T follicular helper cell (primary cell): ENCODE measurements around the gene TJP1.
"Not testable (repeated sequence)": the region's sequence is repeated elsewhere in the genome, so short reads cannot be mapped to it uniquely, and the experiment has no call there.

Experiments
- DNase-seq: peaks from one replicate; pipeline ENCODE4 v3.0.0-alpha.2; 2020; ENCODE audit warnings: low read depth

Gene TJP1

DNA sequence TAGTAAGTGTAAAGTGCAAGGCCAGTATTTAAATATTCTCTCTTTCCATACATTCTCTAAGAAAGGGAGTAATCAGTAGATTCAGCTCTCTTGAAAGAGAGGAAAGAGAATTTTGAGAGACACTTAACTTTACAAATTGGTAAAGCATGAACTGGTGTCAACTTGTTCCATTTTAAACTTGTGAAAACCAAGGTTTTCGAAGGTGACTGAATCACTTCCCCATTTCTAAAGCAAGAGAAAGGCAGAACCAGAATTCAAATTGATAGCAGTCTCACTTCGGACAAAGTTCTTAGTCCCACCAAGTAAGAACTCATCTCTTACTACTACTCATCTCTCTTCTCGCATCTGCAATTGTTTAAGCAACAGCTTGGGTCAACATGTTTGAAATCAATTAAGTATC, 22.4 kb downstream of the TJP1 start:
- DNase-seq, result no peak

DNA sequence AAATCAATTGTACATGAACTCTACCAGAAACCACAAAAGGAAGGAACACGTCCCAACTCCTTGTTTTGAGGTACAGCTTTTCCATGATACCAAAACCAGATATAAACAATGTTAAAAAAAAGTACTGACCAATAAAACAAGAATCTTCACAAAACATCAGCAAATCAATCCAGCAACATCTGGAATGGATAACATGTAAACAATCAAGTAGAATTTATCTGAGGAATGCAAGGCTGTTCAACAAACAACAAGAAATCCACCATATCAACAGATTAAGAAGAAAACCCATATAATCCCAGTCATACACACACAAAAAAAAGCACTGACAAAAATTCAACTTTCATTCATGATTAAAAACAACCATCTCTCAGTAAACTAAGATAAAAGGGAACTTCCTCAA, 26.7 kb downstream of the TJP1 start:
- DNase-seq, result no peak

GRCh38 chr15:29792426-29793159, 29.7 kb downstream of the TJP1 start:
- no peak for DNase-seq

GRCh38 chr15:29790607-29791006, 31.7 kb downstream of the TJP1 start:
- no peak for DNase-seq

- DNase-seq, result no peak
Observed at GRCh38 chr15:29789871-29790270, 32.4 kb downstream of the TJP1 start.

GRCh38 chr15:29788433-29789034, 33.7 kb downstream of the TJP1 start:
- no peak for DNase-seq

- no peak for DNase-seq
Observed at GRCh38 chr15:29787767-29788166, 34.5 kb downstream of the TJP1 start.

- no peak for DNase-seq
Observed at GRCh38 chr15:29785642-29786041, 36.6 kb downstream of the TJP1 start.

DNA sequence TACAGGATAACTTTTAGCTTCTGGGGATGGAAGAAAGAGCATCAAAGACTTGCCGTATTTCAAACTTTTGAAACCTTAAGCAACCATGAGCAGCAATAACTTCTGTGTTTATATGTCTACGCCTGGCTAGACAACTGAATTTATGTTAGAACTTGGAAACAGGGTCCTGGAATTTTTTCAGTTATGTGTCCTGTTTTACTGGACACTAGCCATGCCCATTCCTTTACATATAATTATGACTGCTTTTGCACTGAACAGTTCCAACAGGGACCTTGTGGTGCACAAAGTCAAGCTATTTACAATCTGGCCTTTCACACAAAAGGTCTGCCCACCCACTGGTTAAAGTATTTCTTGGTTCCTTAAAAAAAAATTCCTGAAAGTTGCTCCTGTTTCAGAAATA, 37.1 kb downstream of the TJP1 start:
- no peak for DNase-seq

- no peak for DNase-seq
Observed at GRCh38 chr15:29784413-29784812, 37.9 kb downstream of the TJP1 start.

- DNase-seq, result not testable (repeated sequence)
Observed at GRCh38 chr15:29782816-29783215, 39.5 kb downstream of the TJP1 start.

DNA sequence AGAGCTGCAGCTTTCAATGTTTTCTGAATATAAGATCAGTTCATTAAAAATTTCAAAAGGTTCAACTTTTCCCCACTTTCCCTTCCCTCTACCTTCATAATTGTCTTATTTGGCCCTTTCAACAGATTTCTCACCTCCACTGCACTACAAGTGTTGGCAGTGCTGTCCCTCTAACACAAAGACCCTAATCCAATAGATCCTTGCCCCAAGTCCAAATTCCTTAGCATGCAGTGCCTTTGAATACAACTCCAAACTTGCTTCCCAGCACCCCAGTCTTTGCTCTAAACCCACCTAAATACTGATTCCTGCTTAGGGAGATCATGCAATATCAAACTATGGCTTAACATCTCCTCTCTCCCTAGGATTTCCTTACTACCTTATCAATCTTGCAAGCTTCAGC, 43.9 kb downstream of the TJP1 start:
- DNase-seq, result no peak

- no peak for DNase-seq
Observed at GRCh38 chr15:29776859-29777258, 45.4 kb downstream of the TJP1 start.

DNA sequence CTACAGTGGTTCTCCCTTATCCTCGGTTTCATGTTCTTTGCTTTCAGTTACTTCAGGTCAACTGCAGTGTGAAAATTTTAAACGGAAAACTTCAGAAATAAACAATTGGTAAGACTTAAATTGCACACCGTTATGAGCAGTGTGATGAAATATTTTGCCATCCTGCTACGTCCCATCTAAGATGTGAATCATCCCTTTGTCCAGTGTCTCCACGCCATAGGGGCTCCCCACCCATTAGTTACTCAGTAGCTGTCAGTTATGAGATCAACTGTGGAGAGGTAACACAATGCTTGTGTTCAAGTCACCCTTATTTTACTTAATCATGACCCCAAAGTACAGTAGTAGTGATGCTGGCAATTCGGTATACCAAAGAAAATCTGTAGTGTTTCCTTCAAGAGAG, 47.4 kb downstream of the TJP1 start:
- DNase-seq, result no peak

GRCh38 chr15:29773816-29774215, 48.5 kb downstream of the TJP1 start:
- DNase-seq, result no peak

- no peak for DNase-seq
Observed at GRCh38 chr15:29773000-29773399, 49.3 kb downstream of the TJP1 start.

DNA sequence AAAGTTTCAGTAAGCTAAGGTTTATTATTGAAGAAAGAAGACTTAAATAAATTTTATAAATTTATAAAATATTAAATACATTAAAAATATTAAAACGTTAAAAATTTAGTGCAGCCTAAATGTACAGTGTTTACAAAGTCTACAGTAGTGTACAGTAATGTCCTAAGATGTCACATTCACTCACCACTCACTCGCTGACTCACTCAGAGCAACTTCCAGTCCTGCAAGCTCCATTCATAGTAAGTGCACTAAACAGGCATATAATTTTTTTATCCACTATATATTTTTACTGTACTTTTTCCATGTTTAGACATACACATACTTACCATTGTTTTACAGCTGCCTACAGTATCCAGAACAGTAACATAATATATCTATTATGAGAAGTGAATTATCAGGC, 51.5 kb downstream of the TJP1 start:
- no peak for DNase-seq

DNA sequence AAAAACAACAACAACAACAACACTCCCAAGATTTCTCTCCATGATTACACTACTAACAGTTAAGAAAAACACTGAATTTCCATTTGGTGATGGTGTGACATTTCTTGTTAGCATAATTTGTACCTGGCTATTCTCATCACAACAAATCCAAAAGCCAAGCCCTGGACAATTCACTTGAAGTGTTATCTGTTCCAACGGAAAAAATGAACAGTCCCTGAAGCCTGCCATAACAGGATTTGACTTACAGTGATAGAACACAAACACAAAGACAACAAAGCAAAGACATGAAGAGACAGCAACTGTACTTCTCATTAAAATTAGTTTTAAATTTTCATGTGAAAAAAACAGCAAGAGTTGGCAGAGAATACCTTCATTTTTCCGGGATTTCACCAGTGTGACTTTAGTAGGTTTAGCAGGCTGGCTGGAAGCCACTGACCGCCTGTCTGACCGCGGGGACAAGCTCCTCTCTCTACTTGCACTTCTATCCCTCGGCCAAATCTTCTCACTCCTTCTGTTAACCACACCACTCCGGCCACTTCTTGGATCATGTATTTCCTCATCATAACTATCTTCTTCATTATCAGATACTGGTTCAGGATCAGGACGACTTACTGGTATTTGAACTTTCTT, 56.3 kb downstream of the TJP1 start:
- DNase-seq, result no peak

DNA sequence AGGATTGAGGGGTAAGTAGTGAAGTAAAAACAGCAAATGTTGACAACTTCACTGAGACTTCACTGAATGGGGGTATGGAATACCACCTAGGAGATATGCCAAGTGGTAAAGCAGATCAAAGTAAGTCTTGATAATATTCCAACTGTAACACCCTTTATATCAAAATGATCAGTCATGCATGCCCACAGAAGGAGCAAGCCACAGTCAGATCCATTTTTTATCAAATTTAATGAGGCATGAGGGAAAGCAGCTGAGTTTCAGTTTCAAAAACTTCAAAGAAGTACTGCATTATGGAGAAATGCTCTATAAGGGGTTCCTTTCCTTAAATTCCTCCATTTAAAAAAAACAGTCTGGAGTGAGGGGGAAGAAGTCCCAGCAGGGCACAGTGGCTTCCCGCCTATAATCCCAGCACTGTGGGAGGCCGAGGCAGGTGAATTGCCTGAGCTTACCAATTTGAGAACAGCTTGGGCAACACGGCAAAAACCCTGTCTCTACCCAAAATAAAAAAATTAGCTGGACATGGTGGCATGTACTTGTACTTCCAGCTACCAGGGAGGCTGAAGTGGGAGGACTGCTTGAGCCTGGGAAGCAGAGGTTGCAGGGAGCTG, 56.9 kb downstream of the TJP1 start:
- DNase-seq, result no peak

DNA sequence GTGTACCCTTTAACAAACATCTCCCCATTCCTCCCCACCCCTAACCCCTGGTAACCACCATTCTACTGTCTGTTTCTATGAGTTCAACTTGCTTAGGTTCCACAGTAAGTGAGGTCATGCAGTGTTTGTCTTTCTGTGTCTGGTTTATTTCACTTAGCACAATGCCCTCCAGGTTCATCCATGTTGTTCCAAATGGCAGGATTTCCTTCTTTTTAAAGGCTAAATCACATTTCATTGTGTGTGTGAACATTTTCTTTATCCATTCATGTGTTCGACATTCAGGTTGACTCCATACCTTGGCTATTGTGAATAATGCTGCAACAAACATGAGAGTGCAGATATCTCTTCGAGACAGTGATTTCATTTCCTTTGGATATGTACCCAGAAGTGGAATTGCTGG, 62.7 kb downstream of the TJP1 start:
- no peak for DNase-seq

- no peak for DNase-seq
Observed at GRCh38 chr15:29756358-29757267, 65.7 kb downstream of the TJP1 start.

GRCh38 chr15:29754009-29754408, 68.3 kb downstream of the TJP1 start:
- DNase-seq, result not testable (repeated sequence)
